Measurements from ENCODE around the gene CD40.
A peak's percentile ranks its signal among the peaks of the same experiment; 100 is the strongest.
"Not testable (repeated sequence)": the region's sequence is repeated elsewhere in the genome, so short reads cannot be mapped to it uniquely, and the experiment has no call there.

Gene CD40

DNA sequence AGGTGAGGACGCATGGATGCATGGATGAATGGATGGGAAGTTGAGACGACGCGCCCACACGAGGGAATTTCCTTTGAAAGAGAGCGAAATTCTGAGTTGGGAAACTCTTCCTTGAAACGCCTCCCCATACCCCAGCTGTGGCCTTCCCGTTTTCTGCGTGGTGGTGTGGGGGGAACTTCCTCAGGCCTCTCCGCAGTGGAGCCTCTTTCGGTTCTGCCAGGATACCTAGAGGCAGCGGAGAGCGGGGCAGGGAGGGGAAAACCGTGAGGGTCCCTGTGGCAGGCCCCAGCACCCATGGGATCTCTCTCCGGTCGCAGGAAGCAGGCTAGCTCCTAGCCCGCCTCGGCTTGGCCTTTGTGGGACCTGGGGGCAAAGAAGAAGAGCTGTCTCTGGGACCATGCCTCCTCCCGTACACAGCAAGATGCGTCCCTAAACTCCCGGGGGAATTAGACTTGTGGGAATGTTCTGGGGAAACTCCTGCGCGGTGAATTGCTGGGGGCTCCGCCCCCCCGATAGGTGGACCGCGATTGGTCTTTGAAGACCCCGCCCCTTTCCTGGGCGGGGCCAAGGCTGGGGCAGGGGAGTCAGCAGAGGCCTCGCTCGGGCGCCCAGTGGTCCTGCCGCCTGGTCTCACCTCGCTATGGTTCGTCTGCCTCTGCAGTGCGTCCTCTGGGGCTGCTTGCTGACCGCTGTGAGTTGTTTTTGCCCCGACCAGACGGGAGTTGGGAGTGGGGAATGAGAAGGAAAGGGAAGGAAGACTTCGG, at the start of gene CD40:
CD40 (plus strand) TSS at position 611 of the 764 bp plus-strand sequence; CDS start at position 641, 30 bp downstream.
- DNase-seq: no peak

DNA sequence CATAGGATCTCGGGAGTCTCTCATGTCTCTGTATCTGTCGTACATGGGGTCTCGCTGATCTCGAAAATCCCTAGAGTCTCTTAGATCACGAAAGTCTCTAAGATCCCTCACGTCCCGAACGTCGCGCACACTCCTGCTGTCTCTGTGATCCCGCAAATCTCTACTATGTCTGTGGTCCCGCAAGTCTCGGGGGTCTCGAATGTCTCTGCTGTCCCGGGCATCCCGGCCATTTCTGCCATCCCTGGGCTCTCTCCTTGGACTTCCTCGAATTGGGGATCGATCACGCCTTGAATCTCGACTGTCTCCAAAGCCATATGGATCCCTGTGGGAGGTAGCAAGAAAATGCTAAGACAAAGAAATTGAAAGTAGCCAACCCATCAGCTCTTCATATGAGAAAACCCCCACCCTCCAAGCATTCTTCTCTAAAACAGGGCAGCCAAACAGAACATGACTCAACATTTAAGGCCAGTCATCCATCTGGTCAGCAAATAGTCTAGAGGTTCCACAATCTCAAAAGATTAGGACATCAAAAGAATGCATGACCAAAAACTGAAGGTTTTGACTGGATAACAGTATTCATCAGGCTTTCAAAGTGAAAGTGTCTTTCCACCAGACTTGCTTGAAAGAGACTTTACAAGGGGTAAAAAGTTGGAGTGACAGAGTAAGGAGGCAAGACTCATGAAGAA, 47.8 kb upstream of the CD40 start:
- no peak for DNase-seq

DNA sequence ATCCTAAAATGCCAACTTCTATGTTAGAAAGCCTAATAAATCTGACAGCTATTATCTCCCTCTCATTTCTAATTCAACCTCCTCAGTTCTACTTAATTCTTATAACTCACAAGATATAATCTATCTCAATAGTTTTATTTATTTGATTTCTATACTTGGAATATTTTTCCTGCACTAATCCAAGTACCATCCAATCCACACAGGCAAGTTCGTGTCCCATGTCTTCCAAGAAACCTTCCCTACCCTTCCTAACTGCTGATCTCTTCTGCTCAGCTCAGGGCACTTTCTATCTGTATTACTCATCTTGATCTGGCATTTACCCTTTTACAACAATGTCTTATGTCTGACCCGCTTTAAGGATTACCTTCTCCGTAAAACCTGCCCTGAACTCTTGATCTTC, 46.5 kb upstream of the CD40 start:
- no peak for DNase-seq

DNA sequence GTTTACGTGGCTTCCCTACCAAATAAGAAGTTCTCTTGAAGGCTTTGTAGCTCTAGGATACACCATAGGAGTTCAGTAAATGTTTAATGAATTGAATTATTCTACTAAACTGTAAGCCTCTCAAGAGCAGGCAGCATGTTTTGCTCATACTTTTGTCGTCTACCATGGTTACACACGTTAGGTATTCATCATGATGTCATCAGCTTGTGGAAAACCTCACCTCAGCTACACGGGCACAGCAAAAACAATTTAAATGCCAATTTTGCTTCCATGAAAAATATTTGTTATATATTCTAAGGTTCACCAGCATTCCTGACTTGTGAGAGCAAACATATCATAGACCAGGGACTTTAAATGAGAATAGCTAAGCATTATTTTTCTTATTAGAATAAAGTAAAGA, 45.1 kb upstream of the CD40 start:
- DNase-seq: no peak

DNA sequence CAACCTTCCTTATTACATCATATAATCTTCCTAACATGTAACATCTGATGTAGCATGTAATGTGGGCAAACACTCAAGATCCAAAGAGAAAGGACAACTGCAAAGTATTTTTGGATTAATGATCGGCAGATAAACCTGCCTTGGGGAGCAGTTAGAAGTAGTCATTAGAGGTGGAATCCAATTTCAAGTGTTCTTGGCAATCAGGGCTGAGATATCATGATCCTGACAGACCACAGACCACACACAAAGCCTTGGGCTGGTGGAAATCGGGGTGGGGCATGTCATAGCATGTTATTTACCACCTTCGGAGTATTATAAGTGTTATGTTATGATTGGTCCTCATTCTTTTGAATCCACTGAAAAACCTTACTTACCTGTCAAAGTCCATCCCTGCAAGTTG, 44.7 kb upstream of the CD40 start:
- DNase-seq: no peak

DNA sequence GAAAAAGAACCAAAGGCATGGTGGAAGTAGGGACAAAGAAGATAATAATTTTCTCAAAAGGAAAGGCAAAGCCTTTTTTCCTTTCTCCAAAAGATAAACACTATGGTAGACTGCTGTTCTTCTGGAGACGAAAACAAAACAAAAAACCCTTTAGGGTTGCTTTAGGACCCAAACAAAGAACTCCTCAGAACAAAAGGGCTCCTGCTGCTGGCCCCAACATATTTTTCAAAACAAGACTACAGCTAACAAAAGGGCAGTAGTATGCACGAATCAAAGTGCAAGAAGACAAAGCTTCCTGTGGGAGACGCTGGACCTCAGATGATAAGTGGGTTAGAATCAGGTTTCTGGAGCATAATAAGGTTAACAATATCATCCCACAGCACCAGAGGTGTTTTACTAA, 44.1 kb upstream of the CD40 start:
- no peak for DNase-seq

DNA sequence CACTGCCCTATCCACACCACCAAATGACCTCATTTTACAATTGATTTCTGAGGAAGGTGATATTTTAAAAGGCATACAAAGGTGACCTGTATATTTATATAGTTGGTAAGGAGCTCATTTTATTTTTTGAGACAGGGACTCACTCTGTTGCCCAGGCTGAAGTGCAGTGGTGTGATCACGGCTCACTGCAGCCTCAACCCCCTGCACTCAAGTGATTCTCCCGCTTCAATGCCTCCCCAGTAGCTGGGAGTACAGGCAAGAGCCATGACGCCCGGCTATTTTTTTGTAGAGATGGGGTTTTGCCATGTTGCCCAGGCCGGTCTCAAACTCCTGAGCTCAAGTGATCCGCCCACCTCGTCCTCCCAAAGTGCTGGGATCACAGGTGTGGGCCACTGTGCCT, 41.3 kb upstream of the CD40 start:
- DNase-seq: no peak

DNA sequence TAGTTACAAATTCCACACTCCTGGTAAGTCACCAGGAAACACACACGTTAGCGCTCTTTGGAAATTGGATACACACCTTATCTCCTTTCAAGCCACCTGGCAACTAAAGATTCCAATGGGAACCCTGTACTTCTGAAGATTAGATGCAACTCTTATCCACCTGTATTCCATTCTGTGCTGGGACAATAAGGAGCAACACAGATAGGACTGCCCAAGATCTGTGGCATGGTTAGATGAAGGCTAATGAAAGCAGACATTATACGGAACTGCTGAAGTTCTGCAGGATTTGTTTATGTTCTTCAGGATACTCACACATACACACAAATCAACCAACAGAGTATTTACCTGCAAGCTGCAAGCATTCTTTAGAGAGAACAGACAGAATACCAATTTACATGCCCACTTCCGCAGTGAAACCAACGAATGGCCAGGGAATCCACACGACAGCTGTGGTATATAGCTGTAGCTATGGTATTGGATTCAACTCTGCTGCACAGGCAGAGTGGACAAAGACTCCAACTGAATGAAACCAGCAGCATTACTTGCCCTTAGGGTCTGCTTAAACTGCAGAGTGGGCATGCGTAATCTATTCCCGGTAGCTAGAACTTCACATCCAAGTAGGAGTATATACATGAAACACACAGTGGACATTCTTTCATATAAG, 40.3 kb upstream of the CD40 start:
- DNase-seq: no peak

DNA sequence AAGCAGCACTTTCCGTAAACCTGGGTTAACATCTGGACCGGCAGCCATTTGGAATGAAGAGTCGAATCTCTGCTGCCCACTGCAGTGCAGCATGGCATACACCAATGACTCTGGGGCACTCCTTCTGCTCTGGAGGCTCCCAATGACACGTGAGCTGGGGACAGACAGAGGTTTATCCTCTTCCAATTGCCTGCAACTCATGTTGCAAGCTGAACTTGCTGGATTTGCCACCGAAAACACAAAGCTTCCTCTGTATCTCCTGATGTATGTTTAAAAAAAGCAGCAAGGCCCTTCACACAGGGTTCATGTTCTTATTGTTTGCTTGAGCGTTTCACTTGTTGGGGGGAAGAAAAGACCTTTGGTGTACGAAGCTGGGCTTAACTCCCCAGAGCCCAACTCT, 39.2 kb upstream of the CD40 start:
- DNase-seq: no peak

DNA sequence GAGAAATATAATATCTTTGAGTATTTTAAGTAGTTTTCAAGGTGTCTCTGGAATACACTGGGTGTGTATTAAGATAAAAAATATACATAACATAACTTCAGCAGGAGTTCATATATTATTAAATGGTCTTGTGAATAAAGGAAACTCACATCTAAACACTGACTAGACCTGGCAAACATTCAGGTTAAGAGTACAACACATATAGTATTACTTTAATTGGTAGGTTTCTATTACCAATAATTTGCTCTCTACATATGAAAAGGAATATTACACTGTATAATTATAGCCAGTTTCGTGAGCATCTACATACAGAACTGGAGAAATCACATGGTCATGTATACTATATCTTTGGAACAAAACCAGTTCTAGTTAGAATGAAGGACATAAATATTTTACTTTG, 37.0 kb upstream of the CD40 start:
- DNase-seq: no peak

DNA sequence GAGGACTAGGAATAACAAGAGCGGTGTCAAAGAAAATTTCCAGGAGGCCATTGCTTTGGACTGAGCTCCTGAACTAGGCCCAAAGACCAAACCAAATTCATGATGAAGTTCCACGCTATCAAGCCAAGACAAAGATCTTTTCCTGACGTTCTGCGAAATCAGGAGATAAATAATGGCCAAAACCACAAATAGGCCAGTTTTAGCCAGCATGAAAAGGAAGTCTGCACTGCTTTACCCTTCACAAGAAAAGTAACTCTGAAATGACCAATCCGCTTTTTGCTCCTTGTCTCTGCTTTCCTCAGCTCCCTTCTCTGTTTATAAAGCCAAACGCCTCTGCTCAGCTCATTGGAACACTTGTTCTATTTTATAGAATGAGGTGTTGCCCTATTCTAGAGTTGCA, 35.0 kb upstream of the CD40 start:
- DNase-seq: no peak

DNA sequence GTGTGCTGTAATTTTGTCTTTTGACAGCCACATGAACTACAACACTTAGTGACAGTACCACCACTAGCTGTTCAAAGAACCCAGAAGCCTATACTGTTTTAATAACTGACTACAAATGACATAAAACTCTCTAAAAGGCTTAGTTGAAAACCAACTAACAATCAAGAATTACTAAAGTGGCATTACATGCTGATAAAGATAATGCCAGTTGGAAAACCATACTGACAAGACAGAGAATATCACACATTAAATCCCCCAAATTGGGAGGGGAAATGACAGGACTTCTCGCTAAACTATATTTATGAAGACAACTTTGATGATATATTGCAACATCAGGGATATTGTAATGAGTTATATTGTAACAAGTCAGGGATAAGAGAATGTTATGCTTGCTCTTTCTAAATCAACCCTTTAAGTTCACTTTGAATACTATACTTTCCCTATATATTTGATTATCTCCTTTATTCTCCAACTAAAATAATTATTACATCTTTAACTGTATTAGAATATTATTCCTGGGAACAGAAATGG, 34.5 kb upstream of the CD40 start:
- DNase-seq: no peak

DNA sequence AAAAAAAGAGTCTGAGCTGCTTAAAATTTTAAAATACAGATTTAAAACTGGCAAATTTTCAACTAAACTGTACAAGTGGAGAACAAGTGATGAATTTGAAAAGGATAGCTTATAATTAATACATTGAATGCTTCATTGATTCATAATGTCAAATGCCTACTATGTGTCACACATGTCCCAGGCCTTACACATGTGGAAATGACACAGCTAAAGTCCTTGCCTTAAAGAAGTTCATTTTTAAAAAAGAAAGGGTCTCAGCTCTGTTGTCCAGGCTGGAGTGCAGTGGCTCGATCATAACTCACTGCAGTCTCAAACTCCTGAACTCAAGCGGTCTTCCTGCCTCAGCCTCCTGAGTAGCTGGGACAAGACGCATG, 33.3 kb upstream of the CD40 start:
- no peak for DNase-seq

DNA sequence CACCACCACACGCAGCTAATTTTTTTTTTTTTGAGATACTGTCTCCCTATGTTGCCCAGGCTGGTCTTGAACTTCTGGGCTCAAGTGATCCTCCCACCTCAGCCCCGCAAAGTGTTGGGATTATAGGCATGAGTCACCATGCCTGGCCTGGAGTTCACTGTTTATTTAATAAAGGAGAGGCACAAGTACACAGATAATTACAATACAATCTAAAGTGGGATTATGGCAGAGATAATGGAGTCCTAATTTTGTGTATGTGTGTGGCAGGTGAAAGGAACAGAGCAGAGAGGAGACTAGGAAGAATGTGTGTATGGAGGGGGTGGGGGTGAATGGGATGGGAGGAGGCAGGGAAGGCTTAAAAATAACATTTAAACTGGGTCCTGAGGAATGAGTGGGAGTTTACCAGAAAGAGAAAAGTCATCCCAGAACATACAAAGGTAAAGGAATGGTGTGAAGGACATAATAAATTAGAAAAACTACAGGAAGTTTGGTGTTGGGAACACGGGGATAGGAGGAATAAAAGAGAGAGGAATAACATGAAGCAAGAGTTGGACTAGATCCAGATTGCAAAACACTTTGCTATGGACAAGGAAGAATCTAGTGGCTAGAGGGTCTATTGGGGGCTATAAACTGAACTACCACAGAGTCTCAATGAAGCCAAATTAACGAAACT, 32.8 kb upstream of the CD40 start:
- no peak for DNase-seq

DNA sequence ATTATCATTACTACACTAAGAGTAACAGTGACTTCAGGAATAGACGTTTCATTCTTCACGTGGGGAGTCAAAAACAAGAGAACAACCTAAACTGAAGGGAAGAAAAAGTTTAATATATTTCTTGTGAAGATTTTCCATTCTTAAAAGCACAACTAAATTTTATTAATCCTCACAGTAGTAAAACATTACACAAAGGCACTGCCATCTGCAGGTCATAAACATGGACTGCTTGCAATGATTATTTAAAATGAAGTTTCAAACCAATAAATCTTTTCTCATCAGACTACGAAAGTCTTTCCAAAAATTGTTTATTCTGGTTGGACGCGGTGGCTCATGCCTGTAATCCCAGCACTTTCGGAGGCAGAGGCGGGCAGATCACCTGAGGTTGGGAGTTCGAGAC, 31.0 kb upstream of the CD40 start:
- no peak for DNase-seq

DNA sequence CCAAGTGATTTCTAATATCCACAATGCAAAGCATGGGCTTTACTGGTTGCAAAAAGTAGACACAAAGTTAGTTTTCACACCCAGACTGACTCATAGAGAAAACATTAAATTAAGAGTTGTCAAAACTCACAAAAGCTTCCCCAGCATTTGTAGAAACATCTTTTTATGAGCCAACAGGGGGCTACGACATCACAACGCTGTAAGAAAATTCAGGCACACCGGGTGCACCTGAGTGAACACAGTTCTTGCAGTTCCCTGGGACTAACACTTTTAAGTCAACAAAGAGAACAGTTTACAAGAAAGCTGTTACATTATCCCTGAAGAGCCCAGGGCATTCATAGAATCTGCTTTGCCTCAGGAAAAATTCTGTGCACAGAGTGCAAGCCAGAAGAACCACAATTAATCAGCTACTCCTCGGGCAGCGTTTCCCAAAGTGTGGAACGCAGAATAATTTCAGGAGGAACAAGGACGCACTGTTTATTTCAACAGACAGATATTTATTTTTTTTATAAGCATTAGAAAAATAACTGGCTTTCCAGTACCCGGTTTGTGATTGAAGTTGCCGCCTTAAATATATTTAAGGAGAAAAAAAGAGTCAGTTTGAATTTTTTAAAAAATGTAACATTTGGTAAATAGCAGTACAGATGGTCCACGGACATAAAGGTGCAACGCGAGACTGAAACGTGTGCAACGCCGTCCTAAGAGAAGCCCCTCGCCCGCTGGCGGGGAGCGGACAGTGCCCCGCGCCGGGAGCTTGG, 29.5 kb upstream of the CD40 start:
- DNase-seq: no peak

DNA sequence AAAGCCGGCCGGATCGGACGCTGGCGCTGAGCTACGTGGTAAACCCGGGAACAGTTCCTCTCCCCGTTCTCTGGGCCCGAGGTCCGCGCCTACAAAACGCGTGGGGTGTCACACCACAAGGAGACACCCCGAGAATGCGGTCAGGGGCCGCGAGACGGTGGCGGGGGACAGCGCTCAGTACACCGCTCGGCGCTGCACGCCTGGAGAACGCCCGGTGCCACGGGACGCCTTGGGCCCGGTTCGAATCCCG, 29.0 kb upstream of the CD40 start:
- DNase-seq: no peak

DNA sequence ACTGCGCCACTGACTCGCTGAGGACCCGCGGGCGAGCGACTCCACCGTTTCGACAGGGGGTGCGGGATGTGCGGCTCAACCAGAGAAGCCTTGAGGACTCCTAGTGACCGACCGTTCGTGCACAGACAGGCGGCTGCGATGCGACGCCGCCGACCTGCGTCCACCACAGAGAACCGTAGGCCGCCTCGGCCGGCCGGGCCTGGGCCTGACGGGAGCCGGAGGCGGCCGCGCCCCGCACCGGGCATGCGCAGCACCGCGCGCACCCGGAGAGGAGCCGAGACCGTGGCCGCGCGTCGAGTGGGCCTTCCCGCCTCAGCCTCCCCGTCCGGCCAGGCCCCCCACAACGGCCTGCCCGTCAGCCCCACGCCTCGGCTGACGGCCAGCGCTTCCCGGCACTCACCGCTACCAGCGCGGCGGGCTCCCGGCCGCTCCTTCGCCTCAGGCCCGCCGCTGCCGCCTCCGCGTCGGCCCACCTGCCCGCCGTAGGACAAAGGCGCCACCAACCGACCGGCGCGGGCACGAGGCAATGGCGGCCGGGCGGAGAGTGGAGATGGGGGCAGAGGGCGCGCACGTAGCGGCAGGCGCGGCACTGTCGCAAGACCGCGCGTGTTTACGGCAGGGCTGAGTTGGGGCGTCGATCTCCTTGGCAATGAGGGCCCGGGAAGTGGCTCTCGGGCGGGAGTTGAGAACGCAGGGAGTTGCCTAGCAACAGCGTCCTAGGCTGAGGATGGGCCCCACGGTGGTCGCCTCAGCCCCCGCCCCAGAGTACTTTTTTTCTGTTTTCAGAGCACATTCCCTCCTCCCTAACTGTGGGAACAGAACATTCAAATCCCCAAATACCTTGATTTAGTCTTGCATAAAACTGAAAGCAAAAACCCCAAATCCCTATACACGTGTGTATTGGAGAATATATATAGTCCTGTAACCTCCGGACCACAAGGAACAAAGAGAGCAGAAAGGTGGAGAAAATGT, 28.4 kb upstream of the CD40 start, which contains the start of gene NCOA5:
NCOA5 (minus strand) TSS at position 546 of the 972 bp plus-strand sequence. CDS start 10,538 bp downstream, outside the sequence.
- DNase-seq: peak; percentile 92

DNA sequence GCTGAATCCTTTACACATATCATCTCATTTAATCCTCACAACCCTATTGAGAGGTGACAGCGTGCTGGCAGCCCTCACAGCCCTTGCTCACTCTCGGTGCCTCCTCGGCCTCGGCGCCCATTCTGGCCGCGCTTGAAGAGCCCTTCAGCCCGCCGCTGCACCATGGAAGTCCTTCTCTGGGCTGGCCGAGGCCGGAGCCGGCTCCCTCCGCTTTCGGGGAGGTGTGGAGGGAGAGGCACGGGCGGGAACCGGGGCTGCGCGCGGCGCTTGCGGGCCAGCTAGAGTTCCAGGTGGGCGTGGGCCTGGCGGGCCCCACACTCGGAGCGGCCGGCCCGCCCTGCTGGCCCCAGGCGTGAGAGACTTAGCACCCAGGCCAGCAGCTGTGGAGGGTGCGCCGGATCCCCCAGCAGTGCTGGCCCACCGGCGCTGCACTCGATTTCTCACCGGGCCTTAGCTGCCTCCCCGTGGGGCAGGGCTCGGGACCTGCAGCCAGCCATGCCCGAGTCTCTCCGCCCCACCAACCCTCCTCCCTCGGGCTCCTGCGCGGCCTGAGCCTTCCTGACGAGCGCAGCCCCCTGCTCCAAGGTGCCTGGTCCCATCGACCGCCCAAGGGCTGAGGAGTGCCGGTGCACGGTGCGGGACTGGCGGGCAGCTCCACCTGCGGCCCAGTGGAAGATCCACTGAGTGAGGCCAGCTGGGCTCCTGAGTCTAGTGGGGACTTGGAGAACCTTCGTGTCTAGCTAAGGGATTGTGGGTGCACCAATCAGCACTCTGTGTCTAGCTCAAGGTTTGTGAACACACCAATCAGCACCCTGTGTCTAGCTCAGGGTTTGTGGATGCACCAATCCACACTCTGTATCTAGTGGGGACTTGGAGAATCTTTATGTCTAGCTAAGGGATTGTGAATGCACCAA, 26.2 kb upstream of the CD40 start:
- DNase-seq: not testable (repeated sequence)

DNA sequence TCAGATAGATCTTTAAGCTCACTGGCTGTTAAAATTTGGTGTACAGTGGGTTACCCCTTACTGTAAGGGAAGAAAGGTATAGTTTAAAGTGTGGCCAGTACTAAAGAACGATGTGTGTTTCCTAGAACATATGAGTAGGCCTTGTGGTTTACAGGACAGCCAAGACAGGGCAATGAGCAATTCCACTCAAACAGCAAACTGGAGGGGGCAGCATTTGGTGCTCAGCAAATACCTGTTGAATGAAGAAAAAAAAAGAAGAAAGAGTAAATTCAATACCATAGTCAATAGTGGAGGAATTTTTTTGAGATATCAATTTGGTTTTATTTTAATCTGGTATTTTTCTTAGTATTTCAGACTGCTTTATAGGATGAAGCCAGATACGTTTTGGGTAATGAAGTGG, 24.6 kb upstream of the CD40 start:
- no peak for DNase-seq
